ENCODE results near the gene P4HB.
"Not testable (repeated sequence)": the region's sequence is repeated elsewhere in the genome, so short reads cannot be mapped to it uniquely, and the experiment has no call there.

The P4HB gene

DNA sequence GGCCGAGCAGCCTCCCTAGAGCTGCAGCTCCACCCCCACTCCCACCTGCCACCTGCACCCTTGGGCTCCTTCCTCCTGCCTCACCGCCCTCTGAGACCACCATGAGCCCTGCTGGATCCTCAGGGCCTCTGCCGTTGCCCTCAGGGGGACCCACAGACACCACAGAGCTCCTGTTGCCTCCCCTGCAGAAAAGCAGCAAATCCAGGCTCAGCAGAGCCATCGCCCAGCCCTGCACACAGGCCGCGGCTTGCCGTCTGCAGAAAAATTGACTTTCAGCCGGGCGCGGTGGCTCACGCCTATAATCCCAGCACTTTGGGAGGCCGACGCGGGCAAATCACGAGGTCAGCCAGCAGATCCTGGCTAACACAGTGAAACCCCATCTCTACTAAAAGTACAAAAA, 18.5 kb downstream of the P4HB start:
- H3K4me3 ChIP-seq (replicated peaks; ENCODE audit: insufficient read depth, low read length) = peak overlapping the region; percentile 5; the same call in 1 of the 2 replicates
- peak in 1 of 2 experiments; percentile 73 for DNase-seq (ENCODE audit: low read depth in 1 of 2, low spot score in 1 of 2)
- H3K27ac ChIP-seq (replicated peaks) = peak overlapping the region; percentile 97
- TF ChIP-seq POLR2AphosphoS5 (IDR thresholded peaks at IDR 0.05; ENCODE audit: low read depth) (peak; percentile 67), SPI1 (IDR thresholded peaks at IDR 0.05; ENCODE audit: borderline replicate concordance, low read depth) (no peak), GABPA (IDR thresholded peaks at IDR 0.05; ENCODE audit: low read depth) (no peak)
- TF ChIP-seq, protein P1, sequence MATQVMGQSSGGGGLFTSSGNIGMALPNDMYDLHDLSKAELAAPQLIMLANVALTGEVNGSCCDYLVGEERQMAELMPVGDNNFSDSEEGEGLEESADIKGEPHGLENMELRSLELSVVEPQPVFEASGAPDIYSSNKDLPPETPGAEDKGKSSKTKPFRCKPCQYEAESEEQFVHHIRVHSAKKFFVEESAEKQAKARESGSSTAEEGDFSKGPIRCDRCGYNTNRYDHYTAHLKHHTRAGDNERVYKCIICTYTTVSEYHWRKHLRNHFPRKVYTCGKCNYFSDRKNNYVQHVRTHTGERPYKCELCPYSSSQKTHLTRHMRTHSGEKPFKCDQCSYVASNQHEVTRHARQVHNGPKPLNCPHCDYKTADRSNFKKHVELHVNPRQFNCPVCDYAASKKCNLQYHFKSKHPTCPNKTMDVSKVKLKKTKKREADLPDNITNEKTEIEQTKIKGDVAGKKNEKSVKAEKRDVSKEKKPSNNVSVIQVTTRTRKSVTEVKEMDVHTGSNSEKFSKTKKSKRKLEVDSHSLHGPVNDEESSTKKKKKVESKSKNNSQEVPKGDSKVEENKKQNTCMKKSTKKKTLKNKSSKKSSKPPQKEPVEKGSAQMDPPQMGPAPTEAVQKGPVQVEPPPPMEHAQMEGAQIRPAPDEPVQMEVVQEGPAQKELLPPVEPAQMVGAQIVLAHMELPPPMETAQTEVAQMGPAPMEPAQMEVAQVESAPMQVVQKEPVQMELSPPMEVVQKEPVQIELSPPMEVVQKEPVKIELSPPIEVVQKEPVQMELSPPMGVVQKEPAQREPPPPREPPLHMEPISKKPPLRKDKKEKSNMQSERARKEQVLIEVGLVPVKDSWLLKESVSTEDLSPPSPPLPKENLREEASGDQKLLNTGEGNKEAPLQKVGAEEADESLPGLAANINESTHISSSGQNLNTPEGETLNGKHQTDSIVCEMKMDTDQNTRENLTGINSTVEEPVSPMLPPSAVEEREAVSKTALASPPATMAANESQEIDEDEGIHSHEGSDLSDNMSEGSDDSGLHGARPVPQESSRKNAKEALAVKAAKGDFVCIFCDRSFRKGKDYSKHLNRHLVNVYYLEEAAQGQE (IDR thresholded peaks at IDR 0.05; ENCODE audit: insufficient replicate concordance, low read depth) = no peak
- H3K27me3 ChIP-seq (ENCODE audit: insufficient read depth, poor library complexity, severe bottlenecking) = no peaks in the 10 kb centered on the region

DNA sequence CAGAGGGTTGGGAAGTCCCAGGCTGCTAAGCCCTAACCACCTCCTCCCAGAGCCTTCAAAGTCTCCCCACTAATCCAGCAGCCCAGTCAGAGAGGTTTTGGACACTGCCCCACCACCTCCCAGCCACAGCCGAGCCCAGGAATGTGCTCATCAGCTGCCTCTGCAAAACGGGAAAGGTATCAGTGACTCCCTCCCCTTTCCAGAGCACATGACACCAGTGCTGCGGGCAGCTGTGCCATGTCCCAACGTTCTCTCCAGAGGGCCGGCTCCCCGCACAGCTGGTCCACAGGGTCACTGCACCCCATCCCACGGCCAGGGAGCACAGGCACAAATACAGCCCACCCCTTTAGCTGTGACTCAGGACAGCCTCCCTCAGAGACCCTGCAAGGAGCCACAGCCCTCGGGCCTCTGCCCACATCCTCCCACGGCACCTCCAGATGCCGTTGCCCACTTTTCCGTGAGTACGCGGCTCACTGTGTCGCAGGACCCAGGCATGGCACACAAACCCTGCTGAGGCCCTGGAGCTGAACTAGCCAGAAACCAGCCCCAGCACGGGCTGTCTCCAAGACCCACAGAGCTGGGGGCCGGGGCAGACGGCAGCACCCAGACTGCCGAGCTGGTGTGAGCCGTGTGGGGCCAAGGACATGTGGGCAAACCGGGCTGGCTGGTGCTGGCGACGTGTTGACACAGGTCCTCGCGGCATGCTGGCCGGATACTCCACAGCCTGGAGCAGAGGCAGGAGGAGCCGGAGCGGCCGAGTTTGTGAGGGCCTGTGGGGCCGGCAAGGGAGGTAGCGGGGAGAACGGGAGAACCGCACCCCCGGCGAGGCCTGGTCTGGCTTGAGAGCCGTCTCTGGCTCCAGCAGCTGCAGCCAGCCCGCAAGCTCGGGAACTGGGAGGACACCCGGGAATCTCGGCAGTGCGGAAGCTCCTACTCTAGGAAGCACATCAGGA, 19.2 kb downstream of the P4HB start:
- H3K4me3 ChIP-seq (replicated peaks; ENCODE audit: insufficient read depth, low read length) = peak overlapping the region; percentile 5; the same call in 1 of the 2 replicates
- DNase-seq (ENCODE audit: low read depth in 1 of 2, low spot score in 1 of 2) = peak; percentile 83 to 87
- H3K27me3 ChIP-seq (ENCODE audit: insufficient read depth, poor library complexity, severe bottlenecking) = no peaks in the 10 kb centered on the region
- peak overlapping the region; percentile 97 for H3K27ac ChIP-seq (replicated peaks)
- TF ChIP-seq, protein P1 (IDR thresholded peaks at IDR 0.05; ENCODE audit: insufficient replicate concordance, low read depth) = no peak
- TF ChIP-seq POLR2AphosphoS5 (IDR thresholded peaks at IDR 0.05; ENCODE audit: low read depth) = peak; percentile 88

DNA sequence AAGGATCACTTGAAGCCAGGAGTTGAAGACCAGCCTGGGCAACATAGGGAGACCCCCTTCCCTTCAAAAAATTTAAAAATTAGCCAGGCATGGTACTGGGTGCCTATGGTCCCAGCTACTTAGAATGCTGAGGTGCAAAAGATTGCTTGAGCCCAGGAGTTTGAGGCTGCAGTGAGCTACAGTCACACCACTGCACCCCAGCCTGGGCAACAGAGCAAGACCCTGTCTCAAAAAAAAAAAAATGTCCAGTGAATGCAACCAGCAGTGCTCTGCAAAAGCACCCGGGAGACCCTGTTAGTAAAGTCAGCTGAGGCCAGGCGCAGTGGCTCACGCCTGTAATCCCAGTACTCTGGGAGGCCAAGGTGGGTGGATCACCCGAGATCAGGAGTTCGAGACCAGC, 20.3 kb downstream of the P4HB start:
- not testable (repeated sequence) for H3K4me3 ChIP-seq (replicated peaks; ENCODE audit: insufficient read depth, low read length); DNase-seq (ENCODE audit: low read depth in 1 of 2, low spot score in 1 of 2); H3K27me3 ChIP-seq (ENCODE audit: insufficient read depth, poor library complexity, severe bottlenecking)
- peak overlapping the region; percentile 97 for H3K27ac ChIP-seq (replicated peaks)

DNA sequence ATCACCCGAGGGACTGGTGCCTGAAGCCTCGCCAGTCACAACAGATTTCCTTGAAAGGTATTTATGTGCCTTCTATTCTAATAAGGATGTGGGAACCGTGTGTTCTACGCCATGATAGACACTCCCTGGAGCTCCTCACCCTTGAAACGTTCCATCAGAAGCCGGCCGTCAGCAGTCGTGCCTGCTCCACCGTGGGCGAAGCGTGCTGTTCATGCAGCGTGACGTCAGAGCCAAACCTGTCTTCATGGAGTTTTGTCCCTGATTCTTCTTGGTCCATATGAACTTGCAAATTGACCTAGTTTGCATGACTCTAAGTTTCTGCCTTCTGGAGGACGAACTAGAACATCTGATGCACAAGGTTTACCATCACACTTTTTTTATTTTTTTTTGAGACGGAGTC, 21.0 kb downstream of the P4HB start:
- peak overlapping the region; percentile 97 for H3K27ac ChIP-seq (replicated peaks)
- TF ChIP-seq POLR2AphosphoS5 (IDR thresholded peaks at IDR 0.05; ENCODE audit: low read depth) = no peak
- TF ChIP-seq SPI1 (IDR thresholded peaks at IDR 0.05; ENCODE audit: borderline replicate concordance, low read depth) = no peak
- TF ChIP-seq, protein P2, sequence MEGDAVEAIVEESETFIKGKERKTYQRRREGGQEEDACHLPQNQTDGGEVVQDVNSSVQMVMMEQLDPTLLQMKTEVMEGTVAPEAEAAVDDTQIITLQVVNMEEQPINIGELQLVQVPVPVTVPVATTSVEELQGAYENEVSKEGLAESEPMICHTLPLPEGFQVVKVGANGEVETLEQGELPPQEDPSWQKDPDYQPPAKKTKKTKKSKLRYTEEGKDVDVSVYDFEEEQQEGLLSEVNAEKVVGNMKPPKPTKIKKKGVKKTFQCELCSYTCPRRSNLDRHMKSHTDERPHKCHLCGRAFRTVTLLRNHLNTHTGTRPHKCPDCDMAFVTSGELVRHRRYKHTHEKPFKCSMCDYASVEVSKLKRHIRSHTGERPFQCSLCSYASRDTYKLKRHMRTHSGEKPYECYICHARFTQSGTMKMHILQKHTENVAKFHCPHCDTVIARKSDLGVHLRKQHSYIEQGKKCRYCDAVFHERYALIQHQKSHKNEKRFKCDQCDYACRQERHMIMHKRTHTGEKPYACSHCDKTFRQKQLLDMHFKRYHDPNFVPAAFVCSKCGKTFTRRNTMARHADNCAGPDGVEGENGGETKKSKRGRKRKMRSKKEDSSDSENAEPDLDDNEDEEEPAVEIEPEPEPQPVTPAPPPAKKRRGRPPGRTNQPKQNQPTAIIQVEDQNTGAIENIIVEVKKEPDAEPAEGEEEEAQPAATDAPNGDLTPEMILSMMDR (IDR thresholded peaks at IDR 0.05; ENCODE audit: insufficient read depth, low read length) = no peak
- TF ChIP-seq, protein P1 (IDR thresholded peaks at IDR 0.05; ENCODE audit: insufficient replicate concordance, low read depth) = no peak
- TF ChIP-seq GABPA (IDR thresholded peaks at IDR 0.05; ENCODE audit: low read depth) = no peak
- DNase-seq (ENCODE audit: low read depth in 1 of 2, low spot score in 1 of 2) = no peak
- no peaks in the 10 kb centered on the region for H3K27me3 ChIP-seq (ENCODE audit: insufficient read depth, poor library complexity, severe bottlenecking)
- H3K4me3 ChIP-seq (replicated peaks; ENCODE audit: insufficient read depth, low read length) = no peak overlapping the region

Data from HL-60 (cell line).